Lung (tissue), 12 donors: ENCODE data around the gene CACNA1H. TPM values are rescaled to one million over a fixed set of nuclear protein-coding genes. Genes with fewer than 3 reads are reported as not detected.
"Not testable (repeated sequence)": the region's sequence is repeated elsewhere in the genome, so short reads cannot be mapped to it uniquely, and the experiment has no call there.

Source experiments
- ATAC-seq: fragments of 200-7000 bp; cut with Tn5 transposase; one replicate; pipeline ENCODE4 v1.9.1; 2020; ENCODE audit warnings: moderate number of reproducible peaks; ENCODE audit not compliant: insufficient read depth, low FRiP score
- DNase-seq, 3 donors: peaks; one replicate each; pipeline ENCODE4 v3.0.0-alpha.2; 2013 to 2017
- H3K27ac ChIP-seq, 2 donors: one replicate each; pipeline ENCODE4 v1.5.1; 2013; ENCODE audit warnings: mild to moderate bottlenecking in 2 of 2, moderate library complexity in 2 of 2, control low read depth in 1 of 2, inconsistent platforms in 1 of 2, low read depth in 1 of 2, low read length in 1 of 2
- H3K27me3 ChIP-seq, 3 donors: one replicate each; pipeline ENCODE4 v1.5.1; 2013; ENCODE audit warnings: low read length in 2 of 3; ENCODE audit not compliant: control insufficient read depth in 3 of 3, insufficient read depth in 3 of 3
- H3K36me3 ChIP-seq, 4 donors: one replicate each; pipeline ENCODE4 v1.5.1; 2013; ENCODE audit warnings: low read length in 4 of 4, mild to moderate bottlenecking in 1 of 4, moderate library complexity in 1 of 4; ENCODE audit not compliant: control insufficient read depth in 4 of 4, insufficient read depth in 4 of 4
- H3K4me1 ChIP-seq, 5 donors: one replicate each; pipeline ENCODE4 v1.5.1; 2013; ENCODE audit warnings: low read length in 5 of 5, mild to moderate bottlenecking in 2 of 5, moderate library complexity in 1 of 5; ENCODE audit not compliant: control insufficient read depth in 5 of 5, insufficient read depth in 5 of 5
- H3K4me3 ChIP-seq: one replicate; pipeline ENCODE4 v1.5.1; 2013; ENCODE audit warnings: mild to moderate bottlenecking, control low read depth, moderate library complexity
- H3K9ac ChIP-seq, 2 donors: one replicate each; pipeline ENCODE4 v1.5.1; 2013; ENCODE audit warnings: low read length in 2 of 2, control low read depth in 1 of 2; ENCODE audit not compliant: insufficient read depth in 1 of 2
- H3K9me3 ChIP-seq, 4 donors: one replicate each; pipeline ENCODE4 v1.5.1; 2013; ENCODE audit warnings: low read length in 3 of 4, mild to moderate bottlenecking in 1 of 4, moderate library complexity in 1 of 4; ENCODE audit not compliant: control insufficient read depth in 4 of 4, insufficient read depth in 3 of 4
- CTCF ChIP-seq: IDR thresholded peaks from 2 replicates; pipeline ENCODE4 v1.5.1; 2012; ENCODE audit warnings: mild to moderate bottlenecking; ENCODE audit errors: control extremely low read depth, extremely low read depth
- WGBS, 2 donors: extraction: QIAGEN DNeasy Blood & Tissue Kit; methylation state at CpG; one replicate each; pipeline ENCODE4 v1.1.7; 2013; 5-methylcytosine and 5-hydroxymethylcytosine counted together
- polyA plus RNA-seq, 2 donors: library from polyadenylated mRNA; stranded (reverse); fragments of 200-250 nt; gene quantifications; one replicate each; pipeline ENCODE4 v1.2.1, GENCODE V29; 2013
- total RNA-seq, 2 donors: library from RNA; depleted of rRNA in 1 of 2; stranded (reverse); fragments of >200 nt in 1 of 2; gene quantifications; one replicate each; pipeline ENCODE4 v1.2.1, GENCODE V29; 2014 to 2021
- donor health status: control.
- donor health status: control.
- donor health status: Bipolar disorder and iron deficiency.
- donor health status: healthy.
- donor health status: DM: yes; HTN: yes; CAD: no.

Gene CACNA1H
- total and polyA plus RNA-seq, 4 donors: 5.0 to 10.3 (median 6.7) TPM

GRCh38 chr16:1241081-1241480 lies 88.2 kb downstream of the CACNA1H start:
- H3K4me1 ChIP-seq, H3K27ac ChIP-seq, H3K9ac ChIP-seq, H3K36me3 ChIP-seq, H3K9me3 ChIP-seq, H3K27me3 ChIP-seq, ATAC-seq, H3K4me3 ChIP-seq, DNase-seq: not testable (repeated sequence)
- 82 to 94% methylated on average over 8 to 12 of the region's 15 CpGs for WGBS, 2 donors

- ATAC-seq, DNase-seq, H3K4me1 ChIP-seq, H3K27ac ChIP-seq, H3K9ac ChIP-seq, H3K36me3 ChIP-seq, H3K4me3 ChIP-seq, H3K9me3 ChIP-seq: not testable (repeated sequence)
- H3K27me3 ChIP-seq: peaks cover 0 to 14% (median 0%) of the 10 kb centered on the region in 3 donors
- 49 to 53% methylated on average over 7 of the region's 11 CpGs for WGBS, 2 donors
Observed at GRCh38 chr16:1243363-1243762, 90.5 kb downstream of the CACNA1H start.

- H3K9me3 ChIP-seq, ATAC-seq, H3K27ac ChIP-seq, H3K36me3 ChIP-seq, DNase-seq, H3K9ac ChIP-seq, H3K4me1 ChIP-seq, H3K4me3 ChIP-seq: not testable (repeated sequence)
- peaks cover 0 to 14% (median 0%) of the 10 kb centered on the region in 3 donors for H3K27me3 ChIP-seq
- 61 to 74% methylated on average over 24 to 32 of the region's 32 CpGs for WGBS, 2 donors
Observed at GRCh38 chr16:1243907-1244850, 91.3 kb downstream of the CACNA1H start.

- H3K9ac ChIP-seq: no peak overlapping the region
- no peak overlapping the region for H3K4me3 ChIP-seq
- no peak for TF ChIP-seq CTCF
- DNase-seq: no peak
- 54 to 60% methylated on average over 10 to 12 of the region's 12 CpGs for WGBS, 2 donors
- no peak for ATAC-seq
- peaks cover 0 to 14% (median 0%) of the 10 kb centered on the region in 3 donors for H3K27me3 ChIP-seq
- H3K9me3 ChIP-seq: peaks cover 0 to 3% (median 0%) of the 10 kb centered on the region in 4 donors
- no peaks in the 10 kb centered on the region for H3K4me1 ChIP-seq
- H3K36me3 ChIP-seq: no peaks in the 10 kb centered on the region
- H3K27ac ChIP-seq: no peak overlapping the region
Observed at GRCh38 chr16:1244881-1245280, 92.0 kb downstream of the CACNA1H start.

- ATAC-seq (no peak), DNase-seq (no peak)
- Histone ChIP-seq H3K4me1 (no peaks in the 10 kb centered on the region), H3K27ac (no peak overlapping the region), H3K36me3 (no peaks in the 10 kb centered on the region), H3K9ac (no peak overlapping the region), H3K27me3 (peaks cover 0 to 14% (median 0%) of the 10 kb centered on the region in 3 donors), H3K9me3 (peaks cover 0 to 3% (median 0%) of the 10 kb centered on the region in 4 donors), H3K4me3 (no peak overlapping the region)
- no peak for TF ChIP-seq CTCF
- 32 to 36% methylated on average over 22 of the region's 22 CpGs for WGBS, 2 donors
Observed at GRCh38 chr16:1245452-1246020, 92.6 kb downstream of the CACNA1H start.

- not testable (repeated sequence) for H3K27ac ChIP-seq, H3K36me3 ChIP-seq, H3K9me3 ChIP-seq, H3K4me3 ChIP-seq, DNase-seq, H3K4me1 ChIP-seq, ATAC-seq, H3K9ac ChIP-seq
- H3K27me3 ChIP-seq: peaks cover 0 to 14% (median 0%) of the 10 kb centered on the region in 3 donors
- WGBS, 2 donors: 90 to 92% methylated on average over 12 to 13 of the region's 14 CpGs
Observed at GRCh38 chr16:1247903-1248537, 95.1 kb downstream of the CACNA1H start.
